ENCODE results near the gene PTPN3.

GRCh38 chr9:109506097-109506712, 8.1 kb upstream of the PTPN3 start:
- TF ChIP-seq CTCF (conservative IDR thresholded peaks at IDR 0.05 in 1 of 2, IDR thresholded peaks at IDR 0.05 in 1 of 2; ENCODE audit: low read depth in 1 of 2, low read length in 2 of 2) (no peak), EZH2 (IDR thresholded peaks at IDR 0.05; ENCODE audit: low read length, missing control alignments) (no peak)
